Measurements from ENCODE around the gene FGGY. TPM values are rescaled to one million over a fixed set of nuclear protein-coding genes. Genes with fewer than 3 reads are reported as not detected.

FGGY gene
- total and polyA plus RNA-seq, 8 donors = 6.2 to 27.0 (median 16.0) TPM

DNA sequence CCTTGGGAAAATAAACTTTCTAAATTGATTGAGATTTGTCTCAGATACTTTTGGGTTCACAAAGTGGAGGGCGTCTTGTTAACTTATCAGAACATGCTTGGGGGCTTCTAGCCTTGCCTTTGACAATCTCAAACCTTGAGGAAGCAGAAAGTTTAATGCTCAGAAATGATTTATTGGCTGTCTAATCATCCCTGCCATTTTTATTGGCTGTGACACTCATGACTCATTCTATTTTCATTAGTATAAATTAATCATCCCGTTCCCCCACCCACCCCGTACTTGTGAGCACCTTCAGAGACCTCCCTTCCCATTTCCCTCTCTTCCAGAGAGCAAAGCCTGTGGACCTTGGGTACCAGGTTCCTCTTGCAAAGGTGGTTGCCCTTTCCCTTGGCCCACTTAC, 87.1 kb downstream of the FGGY start:
- ATAC-seq = peak in 1 of 4 donors; percentile 19
- H3K36me3 ChIP-seq = no peaks in the 10 kb centered on the region
- DNase-seq = no peak
- no peak for FAIRE-seq
- H3K9me3 ChIP-seq = no peaks in the 10 kb centered on the region
- no peaks in the 10 kb centered on the region for H3K27me3 ChIP-seq
- intact Hi-C loops (cut with DNase I) = no loop called here
- WGBS, 2 donors = 70 to 74% methylated on average over 3 of the region's 3 CpGs
- TF ChIP-seq, protein P1, sequence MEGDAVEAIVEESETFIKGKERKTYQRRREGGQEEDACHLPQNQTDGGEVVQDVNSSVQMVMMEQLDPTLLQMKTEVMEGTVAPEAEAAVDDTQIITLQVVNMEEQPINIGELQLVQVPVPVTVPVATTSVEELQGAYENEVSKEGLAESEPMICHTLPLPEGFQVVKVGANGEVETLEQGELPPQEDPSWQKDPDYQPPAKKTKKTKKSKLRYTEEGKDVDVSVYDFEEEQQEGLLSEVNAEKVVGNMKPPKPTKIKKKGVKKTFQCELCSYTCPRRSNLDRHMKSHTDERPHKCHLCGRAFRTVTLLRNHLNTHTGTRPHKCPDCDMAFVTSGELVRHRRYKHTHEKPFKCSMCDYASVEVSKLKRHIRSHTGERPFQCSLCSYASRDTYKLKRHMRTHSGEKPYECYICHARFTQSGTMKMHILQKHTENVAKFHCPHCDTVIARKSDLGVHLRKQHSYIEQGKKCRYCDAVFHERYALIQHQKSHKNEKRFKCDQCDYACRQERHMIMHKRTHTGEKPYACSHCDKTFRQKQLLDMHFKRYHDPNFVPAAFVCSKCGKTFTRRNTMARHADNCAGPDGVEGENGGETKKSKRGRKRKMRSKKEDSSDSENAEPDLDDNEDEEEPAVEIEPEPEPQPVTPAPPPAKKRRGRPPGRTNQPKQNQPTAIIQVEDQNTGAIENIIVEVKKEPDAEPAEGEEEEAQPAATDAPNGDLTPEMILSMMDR (IDR thresholded peaks at IDR 0.05) = no peak
- H3K4me1 ChIP-seq = peaks cover 0 to 4% (median 0%) of the 10 kb centered on the region in 3 donors
- H3K4me3 ChIP-seq = no peak overlapping the region
- no peak overlapping the region for H3K27ac ChIP-seq

GRCh38 chr1:59384443-59384842, 87.5 kb downstream of the FGGY start:
- H3K4me1 ChIP-seq = peaks cover 0 to 4% (median 0%) of the 10 kb centered on the region in 3 donors
- intact Hi-C loops (cut with DNase I) = no loop called here
- WGBS, 2 donors = 55 to 70% methylated on average over 1 of the region's 1 CpG
- FAIRE-seq = no peak
- H3K9me3 ChIP-seq = no peaks in the 10 kb centered on the region
- no peak overlapping the region for H3K27ac ChIP-seq
- ATAC-seq = no peak
- no peaks in the 10 kb centered on the region for H3K27me3 ChIP-seq
- TF ChIP-seq, protein P1 (IDR thresholded peaks at IDR 0.05) = no peak
- no peak for DNase-seq
- H3K36me3 ChIP-seq = no peaks in the 10 kb centered on the region
- H3K4me3 ChIP-seq = no peak overlapping the region

- Histone ChIP-seq H3K36me3 (no peaks in the 10 kb centered on the region), H3K4me1 (peaks cover 0 to 8% (median 0%) of the 10 kb centered on the region in 3 donors), H3K9me3 (no peaks in the 10 kb centered on the region), H3K27ac (no peak overlapping the region), H3K27me3 (no peaks in the 10 kb centered on the region), H3K4me3 (no peak overlapping the region)
- 90 to 96% methylated on average over 3 of the region's 3 CpGs for WGBS, 2 donors
- intact Hi-C loops (cut with DNase I) = no loop called here
- DNase-seq (no peak), ATAC-seq (no peak), FAIRE-seq (no peak)
- TF ChIP-seq, protein P1 (IDR thresholded peaks at IDR 0.05) = no peak
These were observed 91.3 kb downstream of the FGGY start for GRCh38 chr1:59388191-59388590.

GRCh38 chr1:59389847-59390246, 93.0 kb downstream of the FGGY start:
- DNase-seq (no peak), FAIRE-seq (no peak), ATAC-seq (no peak)
- TF ChIP-seq, protein P1 (IDR thresholded peaks at IDR 0.05) = no peak
- H3K9me3 ChIP-seq = no peaks in the 10 kb centered on the region
- intact Hi-C loops (cut with DNase I) = no loop called here
- H3K27ac ChIP-seq = no peak overlapping the region
- no peaks in the 10 kb centered on the region for H3K36me3 ChIP-seq
- H3K4me1 ChIP-seq = peaks cover 0 to 15% (median 5%) of the 10 kb centered on the region in 3 donors
- H3K27me3 ChIP-seq = no peaks in the 10 kb centered on the region
- no peak overlapping the region for H3K4me3 ChIP-seq

- WGBS, 2 donors = 92 to 93% methylated on average over 3 of the region's 3 CpGs
- DNase-seq = no peak
- TF ChIP-seq, protein P1 (IDR thresholded peaks at IDR 0.05) = no peak
- Histone ChIP-seq H3K9me3 (no peaks in the 10 kb centered on the region), H3K27ac (no peak overlapping the region), H3K4me3 (no peak overlapping the region), H3K4me1 (peaks cover 0 to 20% (median 5%) of the 10 kb centered on the region in 3 donors), H3K36me3 (no peaks in the 10 kb centered on the region), H3K27me3 (no peaks in the 10 kb centered on the region)
- intact Hi-C loops (cut with DNase I) = no loop called here
- FAIRE-seq = no peak
- ATAC-seq = no peak
These were observed 93.4 kb downstream of the FGGY start for GRCh38 chr1:59390307-59390706.
